ENCODE results near the gene NRXN3.

The NRXN3 gene

DNA sequence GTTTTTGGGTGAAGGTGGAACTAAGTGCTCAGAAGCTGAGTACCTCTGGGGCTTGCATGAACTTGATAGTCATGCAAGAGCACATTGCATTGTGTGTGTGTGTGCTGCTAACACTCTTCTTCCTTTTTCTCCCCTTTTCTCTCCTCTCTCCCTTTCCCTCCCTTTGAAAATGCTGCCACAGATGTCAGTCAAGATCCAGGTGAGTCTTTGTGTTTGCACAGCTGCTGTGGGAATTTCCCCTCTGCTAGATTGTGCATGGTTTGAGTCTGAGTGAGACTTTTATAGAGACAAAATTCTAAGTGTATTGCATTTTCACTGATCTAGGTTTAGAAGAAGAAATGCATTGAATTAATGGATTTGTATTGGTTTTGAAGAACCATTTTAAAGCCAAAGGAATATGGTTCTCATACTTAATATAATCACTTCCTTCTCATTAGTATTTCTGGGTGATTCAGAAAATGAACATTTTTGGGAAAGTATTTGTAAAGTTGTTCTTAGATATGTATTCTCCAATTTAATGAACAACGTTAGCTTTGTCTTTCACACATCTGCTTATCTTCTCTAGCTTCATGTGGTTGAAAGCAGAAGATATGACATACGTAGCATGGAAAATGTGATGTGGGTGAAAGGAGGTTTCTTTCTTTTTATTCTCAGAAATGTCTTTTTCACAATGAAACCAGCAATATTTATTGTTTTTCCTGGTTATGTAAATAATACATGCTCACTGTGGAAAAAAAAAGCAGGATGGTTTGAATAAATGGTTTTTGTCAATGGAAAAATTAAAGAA, 108.5 kb downstream of the NRXN3 start:
- H3K4me1 ChIP-seq (ENCODE audit: control insufficient read depth, insufficient read depth, low read length) = no peaks in the 10 kb centered on the region
- H3K9me3 ChIP-seq (ENCODE audit: control insufficient read depth, low read length) = no peaks in the 10 kb centered on the region
- no peak overlapping the region for H3K4me3 ChIP-seq (ENCODE audit: insufficient read depth, low read depth, low read length)
- no peak overlapping the region for H3K27ac ChIP-seq (ENCODE audit: insufficient read depth, low read depth, low read length, poor library complexity, severe bottlenecking)
- no peaks in the 10 kb centered on the region for H3K36me3 ChIP-seq (ENCODE audit: control insufficient read depth, insufficient read depth, low read length)
- WGBS, 2 experiments = 91 to 100% methylated on average over 1 of the region's 2 CpGs
- no peaks in the 10 kb centered on the region for H3K27me3 ChIP-seq (ENCODE audit: control insufficient read depth, insufficient read depth, low read length, poor library complexity, severe bottlenecking)

- Histone ChIP-seq H3K4me3 (ENCODE audit: insufficient read depth, low read depth, low read length) (no peak overlapping the region), H3K36me3 (ENCODE audit: control insufficient read depth, insufficient read depth, low read length) (no peaks in the 10 kb centered on the region), H3K27ac (ENCODE audit: insufficient read depth, low read depth, low read length, poor library complexity, severe bottlenecking) (no peak overlapping the region), H3K9me3 (ENCODE audit: control insufficient read depth, low read length) (no peaks in the 10 kb centered on the region), H3K27me3 (ENCODE audit: control insufficient read depth, insufficient read depth, low read length, poor library complexity, severe bottlenecking) (no peaks in the 10 kb centered on the region), H3K4me1 (ENCODE audit: control insufficient read depth, insufficient read depth, low read length) (no peaks in the 10 kb centered on the region)
- 59 to 64% methylated on average over 6 of the region's 6 CpGs for WGBS, 2 experiments
Measured at GRCh38 chr14:78282437-78282836, 112.3 kb downstream of the NRXN3 start.

GRCh38 chr14:78286210-78286609, 116.0 kb downstream of the NRXN3 start:
- no peak overlapping the region for H3K4me3 ChIP-seq (ENCODE audit: insufficient read depth, low read depth, low read length)
- 72 to 90% methylated on average over 3 of the region's 3 CpGs for WGBS, 2 experiments
- H3K27ac ChIP-seq (ENCODE audit: insufficient read depth, low read depth, low read length, poor library complexity, severe bottlenecking) = no peak overlapping the region

GRCh38 chr14:78292003-78292402, 121.8 kb downstream of the NRXN3 start:
- WGBS, 2 experiments = 74 to 89% methylated on average over 2 to 3 of the region's 3 CpGs
- H3K4me1 ChIP-seq (ENCODE audit: control insufficient read depth, insufficient read depth, low read length) = no peaks in the 10 kb centered on the region
- no peak overlapping the region for H3K27ac ChIP-seq (ENCODE audit: insufficient read depth, low read depth, low read length, poor library complexity, severe bottlenecking)
- no peaks in the 10 kb centered on the region for H3K36me3 ChIP-seq (ENCODE audit: control insufficient read depth, insufficient read depth, low read length)
- no peaks in the 10 kb centered on the region for H3K27me3 ChIP-seq (ENCODE audit: control insufficient read depth, insufficient read depth, low read length, poor library complexity, severe bottlenecking)
- no peaks in the 10 kb centered on the region for H3K9me3 ChIP-seq (ENCODE audit: control insufficient read depth, low read length)
- no peak overlapping the region for H3K4me3 ChIP-seq (ENCODE audit: insufficient read depth, low read depth, low read length)

More at GRCh38 chr14:78286210-78286609, 116.0 kb downstream of the NRXN3 start:
- Histone ChIP-seq H3K27me3 (ENCODE audit: control insufficient read depth, insufficient read depth, low read length, poor library complexity, severe bottlenecking) (no peaks in the 10 kb centered on the region), H3K36me3 (ENCODE audit: control insufficient read depth, insufficient read depth, low read length) (no peaks in the 10 kb centered on the region), H3K4me1 (ENCODE audit: control insufficient read depth, insufficient read depth, low read length) (no peaks in the 10 kb centered on the region), H3K9me3 (ENCODE audit: control insufficient read depth, low read length) (no peaks in the 10 kb centered on the region)

GRCh38 chr14:78297858-78298257, 127.7 kb downstream of the NRXN3 start:
- Histone ChIP-seq H3K4me1 (ENCODE audit: control insufficient read depth, insufficient read depth, low read length) (peaks cover 13% of the 10 kb centered on the region), H3K27ac (ENCODE audit: insufficient read depth, low read depth, low read length, poor library complexity, severe bottlenecking) (no peak overlapping the region), H3K4me3 (ENCODE audit: insufficient read depth, low read depth, low read length) (no peak overlapping the region), H3K36me3 (ENCODE audit: control insufficient read depth, insufficient read depth, low read length) (no peaks in the 10 kb centered on the region), H3K27me3 (ENCODE audit: control insufficient read depth, insufficient read depth, low read length, poor library complexity, severe bottlenecking) (no peaks in the 10 kb centered on the region), H3K9me3 (ENCODE audit: control insufficient read depth, low read length) (no peaks in the 10 kb centered on the region)
- WGBS, 2 experiments = 69 to 71% methylated on average over 11 of the region's 11 CpGs

- Histone ChIP-seq H3K9me3 (ENCODE audit: control insufficient read depth, low read length) (no peaks in the 10 kb centered on the region), H3K36me3 (ENCODE audit: control insufficient read depth, insufficient read depth, low read length) (no peaks in the 10 kb centered on the region)
- 38 to 56% methylated on average over 1 of the region's 1 CpG for WGBS, 2 experiments
Measured at GRCh38 chr14:78298298-78298697, 128.1 kb downstream of the NRXN3 start.

GRCh38 chr14:78302841-78303240, 132.7 kb downstream of the NRXN3 start:
- Histone ChIP-seq H3K9me3 (ENCODE audit: control insufficient read depth, low read length) (no peaks in the 10 kb centered on the region), H3K4me3 (ENCODE audit: insufficient read depth, low read depth, low read length) (no peak overlapping the region), H3K27me3 (ENCODE audit: control insufficient read depth, insufficient read depth, low read length, poor library complexity, severe bottlenecking) (no peaks in the 10 kb centered on the region), H3K36me3 (ENCODE audit: control insufficient read depth, insufficient read depth, low read length) (no peaks in the 10 kb centered on the region), H3K4me1 (ENCODE audit: control insufficient read depth, insufficient read depth, low read length) (peaks cover 8% of the 10 kb centered on the region), H3K27ac (ENCODE audit: insufficient read depth, low read depth, low read length, poor library complexity, severe bottlenecking) (no peak overlapping the region)
- 69 to 72% methylated on average over 2 of the region's 2 CpGs for WGBS, 2 experiments

More at GRCh38 chr14:78298298-78298697, 128.1 kb downstream of the NRXN3 start:
- Histone ChIP-seq H3K4me1 (ENCODE audit: control insufficient read depth, insufficient read depth, low read length) (peaks cover 13% of the 10 kb centered on the region), H3K4me3 (ENCODE audit: insufficient read depth, low read depth, low read length) (no peak overlapping the region), H3K27me3 (ENCODE audit: control insufficient read depth, insufficient read depth, low read length, poor library complexity, severe bottlenecking) (no peaks in the 10 kb centered on the region), H3K27ac (ENCODE audit: insufficient read depth, low read depth, low read length, poor library complexity, severe bottlenecking) (no peak overlapping the region)

DNA sequence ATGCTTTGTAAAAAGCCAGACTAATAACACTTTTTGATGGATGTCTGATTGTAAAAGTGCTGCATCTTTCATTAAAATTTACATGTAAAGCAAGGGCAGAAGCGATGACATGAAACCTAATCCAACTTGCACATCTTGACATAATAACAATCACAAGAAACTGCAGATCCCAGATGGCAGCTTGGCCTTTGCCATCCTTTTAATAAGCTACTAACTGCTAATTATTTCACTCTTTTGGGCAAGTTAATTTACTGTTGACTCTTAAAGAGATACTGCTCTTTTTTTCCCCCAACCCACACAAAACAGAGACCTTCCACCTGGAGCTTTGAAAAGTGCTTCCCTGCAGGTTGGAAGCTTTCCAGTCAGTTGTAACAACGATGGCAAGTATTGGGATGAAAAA, 137.5 kb downstream of the NRXN3 start:
- peaks cover 4% of the 10 kb centered on the region for H3K4me1 ChIP-seq (ENCODE audit: control insufficient read depth, insufficient read depth, low read length)
- H3K4me3 ChIP-seq (ENCODE audit: insufficient read depth, low read depth, low read length) = no peak overlapping the region
- 83 to 90% methylated on average over 2 of the region's 2 CpGs for WGBS, 2 experiments
- no peak overlapping the region for H3K27ac ChIP-seq (ENCODE audit: insufficient read depth, low read depth, low read length, poor library complexity, severe bottlenecking)
- H3K27me3 ChIP-seq (ENCODE audit: control insufficient read depth, insufficient read depth, low read length, poor library complexity, severe bottlenecking) = no peaks in the 10 kb centered on the region
- H3K36me3 ChIP-seq (ENCODE audit: control insufficient read depth, insufficient read depth, low read length) = no peaks in the 10 kb centered on the region
- H3K9me3 ChIP-seq (ENCODE audit: control insufficient read depth, low read length) = no peaks in the 10 kb centered on the region

GRCh38 chr14:78308079-78308478, 137.9 kb downstream of the NRXN3 start:
- WGBS, 2 experiments = 86 to 94% methylated on average over 2 of the region's 2 CpGs
- Histone ChIP-seq H3K27me3 (ENCODE audit: control insufficient read depth, insufficient read depth, low read length, poor library complexity, severe bottlenecking) (no peaks in the 10 kb centered on the region), H3K4me1 (ENCODE audit: control insufficient read depth, insufficient read depth, low read length) (peaks cover 4% of the 10 kb centered on the region), H3K4me3 (ENCODE audit: insufficient read depth, low read depth, low read length) (no peak overlapping the region), H3K27ac (ENCODE audit: insufficient read depth, low read depth, low read length, poor library complexity, severe bottlenecking) (no peak overlapping the region), H3K9me3 (ENCODE audit: control insufficient read depth, low read length) (no peaks in the 10 kb centered on the region), H3K36me3 (ENCODE audit: control insufficient read depth, insufficient read depth, low read length) (no peaks in the 10 kb centered on the region)

DNA sequence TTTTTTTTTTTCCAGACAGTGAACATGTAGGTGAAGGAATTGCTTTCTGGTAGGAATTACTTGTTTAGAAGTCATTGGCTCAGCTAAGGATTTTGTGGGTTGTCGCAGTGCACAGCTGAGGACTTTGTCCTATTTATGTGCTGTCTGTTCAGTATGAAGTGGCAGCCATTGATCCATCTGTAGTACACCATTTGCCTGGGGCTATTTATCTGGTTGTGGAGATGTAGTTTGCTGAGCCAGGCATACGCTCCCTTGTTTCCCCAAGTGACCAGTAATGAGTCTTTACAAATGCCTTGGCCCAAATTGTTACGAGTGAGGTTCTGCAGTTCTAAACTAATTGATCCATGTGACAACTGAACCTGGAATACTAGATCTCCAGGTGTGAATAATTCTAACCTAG, 140.1 kb downstream of the NRXN3 start:
- H3K4me1 ChIP-seq (ENCODE audit: control insufficient read depth, insufficient read depth, low read length) = peaks cover 7% of the 10 kb centered on the region
- H3K4me3 ChIP-seq (ENCODE audit: insufficient read depth, low read depth, low read length) = no peak overlapping the region
- H3K36me3 ChIP-seq (ENCODE audit: control insufficient read depth, insufficient read depth, low read length) = no peaks in the 10 kb centered on the region
- H3K27me3 ChIP-seq (ENCODE audit: control insufficient read depth, insufficient read depth, low read length, poor library complexity, severe bottlenecking) = no peaks in the 10 kb centered on the region
- no peaks in the 10 kb centered on the region for H3K9me3 ChIP-seq (ENCODE audit: control insufficient read depth, low read length)
- H3K27ac ChIP-seq (ENCODE audit: insufficient read depth, low read depth, low read length, poor library complexity, severe bottlenecking) = no peak overlapping the region
- WGBS, 2 experiments = 94 to 98% methylated on average over 3 of the region's 3 CpGs
